DMS53 treated with DMSO at 0.1 percent for 48 hours (cell line): ENCODE results near the gene ZNRF3.

Source experiments
- DNase-seq: peaks from one replicate; lab custom pipeline; 2025; ENCODE audit not compliant: unreplicated experiment; lab: John Stamatoyannopoulos, UW

The ZNRF3 gene

DNA sequence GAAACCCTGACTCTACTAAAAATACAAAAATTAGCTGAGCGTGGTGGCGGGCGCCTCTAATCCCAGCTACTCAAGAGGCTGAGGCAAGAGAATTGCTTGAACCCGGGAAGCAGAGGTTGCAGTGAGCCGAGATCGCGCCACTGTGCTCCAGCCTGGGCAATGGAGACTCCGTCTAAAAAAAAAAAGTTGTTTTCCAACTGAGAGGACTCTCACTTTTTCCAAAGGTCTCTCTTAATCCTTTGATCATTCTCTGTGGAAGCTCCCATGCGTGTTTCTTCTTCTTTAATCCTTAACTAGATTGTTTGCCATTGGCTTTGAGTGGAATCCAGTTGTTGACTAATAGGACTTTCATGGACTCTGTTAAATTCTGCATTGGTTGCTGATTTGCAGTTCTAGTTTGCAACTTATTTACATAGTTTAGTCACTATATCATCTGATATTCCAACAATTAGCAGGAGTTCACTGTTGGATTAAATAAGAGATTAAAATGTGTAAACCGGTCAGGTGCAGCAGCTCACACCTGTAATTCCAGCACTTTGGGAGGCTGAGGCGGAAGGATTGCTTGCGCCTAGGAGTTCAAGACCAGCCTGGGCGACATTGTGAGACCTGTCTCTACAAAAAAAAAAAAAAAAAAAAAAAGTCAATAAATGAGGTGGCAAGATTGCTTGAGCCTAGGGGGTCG lies 98.6 kb downstream of the ZNRF3 start:
- DNase-seq = no peak

- DNase-seq = no peak
Observed at GRCh38 chr22:28983190-28983589, 99.8 kb downstream of the ZNRF3 start.

DNA sequence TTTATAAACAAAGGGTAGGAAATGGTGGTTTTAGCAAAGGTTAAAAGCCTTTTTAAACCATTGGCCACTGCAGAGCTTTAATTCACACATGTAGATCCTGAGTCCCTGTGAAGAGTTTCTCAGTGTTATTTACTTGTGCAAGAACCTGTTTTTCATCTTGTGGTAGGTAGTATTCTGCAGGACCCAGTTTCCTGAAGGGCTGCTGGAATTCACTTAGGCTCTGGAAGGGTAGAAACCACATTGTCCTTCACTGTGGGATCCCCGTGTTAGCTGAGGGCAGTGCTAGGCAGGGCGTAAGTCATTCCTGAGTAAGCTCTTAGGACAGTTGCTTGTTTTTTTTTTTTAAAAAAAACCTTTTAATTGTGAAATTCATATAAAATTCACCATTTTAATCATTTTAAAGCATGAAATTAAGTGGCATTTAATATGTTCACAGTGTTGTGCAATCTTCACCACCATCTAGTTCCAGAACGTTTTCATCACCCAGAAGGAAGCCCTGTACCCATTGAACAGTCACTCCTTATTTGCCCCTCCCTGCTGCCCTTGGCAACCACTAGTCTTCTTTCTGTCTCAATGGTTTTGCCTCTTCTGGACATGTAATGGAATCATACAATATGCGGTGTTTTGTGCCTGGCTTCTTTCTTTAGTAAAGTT lies 100.5 kb downstream of the ZNRF3 start:
- no peak for DNase-seq

DNA sequence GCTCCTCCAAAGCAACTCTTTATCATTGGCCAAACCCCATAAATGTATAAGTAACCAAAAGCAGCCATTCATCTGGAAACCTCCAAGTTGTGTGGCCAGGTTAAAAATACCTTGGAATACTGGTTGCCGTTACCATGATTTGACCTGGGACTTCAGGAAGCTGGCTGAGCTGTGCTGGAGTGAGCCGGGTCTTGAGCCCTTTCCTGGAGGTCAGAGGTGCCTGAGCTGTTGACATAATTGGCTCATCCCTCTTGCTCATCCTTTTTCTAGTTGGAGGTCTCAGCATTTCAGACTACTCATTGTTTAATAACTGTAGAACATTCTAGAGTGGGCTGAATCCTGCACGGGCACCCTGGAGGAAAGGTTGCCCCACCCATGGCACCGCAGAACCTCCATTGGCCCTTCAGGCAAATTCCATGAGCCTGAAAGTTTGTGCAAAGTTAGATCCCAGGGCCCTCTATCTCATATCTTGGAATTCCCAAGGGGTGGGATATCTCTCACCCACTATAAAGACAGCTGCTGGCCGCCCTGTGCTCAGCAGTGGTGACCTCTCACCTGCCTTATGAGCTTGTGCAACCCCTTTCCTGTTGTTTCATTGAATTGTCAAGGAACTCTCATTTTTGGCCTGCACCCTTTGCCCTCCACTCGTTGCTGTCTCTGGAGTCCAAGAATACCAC lies 101.2 kb downstream of the ZNRF3 start:
- no peak for DNase-seq

DNA sequence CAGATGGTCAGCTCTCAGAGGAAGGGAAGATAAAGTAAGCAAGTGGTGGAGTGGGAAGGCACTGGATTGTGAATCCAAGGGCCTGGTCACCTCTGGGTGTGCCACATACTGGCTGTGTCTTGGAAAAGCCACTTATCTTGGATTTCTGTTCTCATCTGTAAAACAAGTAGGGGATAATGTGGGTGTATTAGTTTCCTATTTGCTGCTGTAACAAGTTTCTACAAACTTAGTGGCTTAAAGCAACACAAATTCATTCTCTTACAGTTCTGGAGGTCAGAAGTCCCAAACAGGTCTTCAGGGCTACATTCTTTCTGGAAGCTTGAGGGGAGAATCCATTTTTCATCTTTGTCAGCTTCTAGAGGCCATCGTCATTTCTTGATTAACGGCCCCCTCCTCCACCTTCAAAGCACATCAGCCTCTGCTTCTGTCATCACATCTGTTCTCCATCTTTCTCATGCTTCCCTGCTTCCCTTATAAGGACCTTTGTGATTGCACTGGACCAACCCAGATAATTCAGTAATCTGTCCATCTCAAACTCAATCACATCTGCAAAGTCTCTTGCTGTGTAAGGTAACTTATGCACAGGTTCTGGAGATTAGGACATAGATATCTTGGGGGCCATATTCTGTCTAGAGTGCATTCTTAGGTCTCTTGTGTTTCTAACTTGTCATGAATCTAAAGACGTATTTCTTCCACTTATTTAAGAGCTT lies 102.4 kb downstream of the ZNRF3 start:
- no peak for DNase-seq

GRCh38 chr22:28986366-28986765 lies 103.0 kb downstream of the ZNRF3 start:
- DNase-seq = no peak

- DNase-seq = no peak
Observed at GRCh38 chr22:28988457-28988856, 105.1 kb downstream of the ZNRF3 start.

GRCh38 chr22:28989035-28989464 lies 105.7 kb downstream of the ZNRF3 start:
- DNase-seq = no peak

- DNase-seq = no peak
Observed at GRCh38 chr22:28989484-28989883, 106.1 kb downstream of the ZNRF3 start.

DNA sequence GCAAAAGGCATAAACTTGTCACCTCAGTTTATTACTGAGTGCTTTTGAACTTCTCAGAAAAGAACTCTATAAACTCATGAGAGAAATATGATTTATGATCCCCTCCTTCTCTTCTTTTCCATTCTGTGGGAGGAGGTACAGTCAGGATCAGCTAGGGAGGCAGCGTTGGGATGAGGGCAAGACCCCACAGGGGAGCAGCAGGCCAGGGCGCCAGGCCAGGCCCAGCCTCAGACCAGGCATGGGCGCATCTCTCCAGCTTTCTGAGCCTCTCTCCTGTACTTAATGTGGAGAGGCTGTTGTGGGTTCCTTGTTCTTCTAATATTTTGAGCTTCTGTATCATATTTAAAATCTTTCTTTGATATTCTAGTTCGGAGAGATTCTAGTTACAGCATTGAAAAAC lies 106.5 kb downstream of the ZNRF3 start:
- no peak for DNase-seq

GRCh38 chr22:28992565-28993356 lies 109.4 kb downstream of the ZNRF3 start:
- DNase-seq = peak; percentile 65

DNA sequence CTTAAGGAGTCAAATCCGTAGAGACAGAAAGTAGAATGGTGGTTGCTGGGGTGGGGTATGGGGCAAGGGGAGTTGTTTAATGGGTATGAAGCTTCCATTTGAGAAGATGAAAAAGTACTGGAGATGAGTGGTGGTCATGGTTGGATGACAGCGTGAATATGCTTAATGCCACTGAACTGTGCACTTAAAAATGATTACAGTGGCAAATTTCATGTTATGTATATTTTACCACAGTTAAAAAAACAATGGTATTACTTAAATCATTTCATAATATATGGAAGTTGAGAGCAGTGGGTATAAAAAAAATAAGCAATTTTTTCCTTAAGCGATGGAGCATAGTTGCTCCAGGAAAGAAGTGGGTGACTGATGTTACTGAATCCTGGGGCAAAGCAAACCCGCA lies 111.2 kb downstream of the ZNRF3 start:
- DNase-seq = no peak

- DNase-seq = no peak
Observed at GRCh38 chr22:28995551-28995950, 112.2 kb downstream of the ZNRF3 start.

- DNase-seq = no peak
Observed at GRCh38 chr22:28997342-28997741, 114.0 kb downstream of the ZNRF3 start.

GRCh38 chr22:28998681-28999080 lies 115.3 kb downstream of the ZNRF3 start:
- DNase-seq = no peak

GRCh38 chr22:28999510-28999909 lies 116.1 kb downstream of the ZNRF3 start:
- no peak for DNase-seq

DNA sequence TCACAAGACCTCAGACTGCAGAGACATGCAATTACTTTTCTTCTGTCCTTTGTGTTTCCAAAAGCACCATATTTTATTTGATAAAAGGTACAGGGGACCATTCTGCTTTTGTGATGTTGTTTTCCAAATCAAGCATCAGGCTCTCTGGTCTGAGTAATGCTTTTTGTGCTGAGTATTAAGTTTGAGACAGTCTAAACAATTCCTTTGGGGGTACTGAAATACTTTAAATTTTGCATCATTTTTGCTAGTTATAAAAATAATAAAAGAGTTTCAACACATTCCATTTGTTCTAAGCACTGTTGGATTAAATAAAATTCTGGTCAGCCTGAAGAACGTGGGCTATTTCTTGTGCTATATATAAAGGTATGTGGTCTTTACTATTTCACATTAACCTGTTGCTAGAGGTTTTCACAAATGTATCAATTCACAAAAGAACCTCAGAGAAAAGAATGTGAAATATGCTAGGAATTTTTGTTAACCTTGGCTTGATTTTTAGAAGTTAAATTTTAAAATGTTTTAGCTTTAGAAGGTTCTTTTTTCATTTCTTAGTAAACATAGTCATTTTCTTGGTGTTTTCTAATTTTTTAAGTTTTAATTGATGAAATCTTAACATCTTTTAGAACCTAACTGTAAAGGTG lies 116.7 kb downstream of the ZNRF3 start:
- no peak for DNase-seq

GRCh38 chr22:29000641-29001040 lies 117.3 kb downstream of the ZNRF3 start:
- DNase-seq = no peak

GRCh38 chr22:29002603-29003002 lies 119.2 kb downstream of the ZNRF3 start:
- no peak for DNase-seq

- no peak for DNase-seq
Observed at GRCh38 chr22:29003552-29003951, 120.2 kb downstream of the ZNRF3 start.
